ENCODE data around the gene CD247.

CD247 gene

DNA sequence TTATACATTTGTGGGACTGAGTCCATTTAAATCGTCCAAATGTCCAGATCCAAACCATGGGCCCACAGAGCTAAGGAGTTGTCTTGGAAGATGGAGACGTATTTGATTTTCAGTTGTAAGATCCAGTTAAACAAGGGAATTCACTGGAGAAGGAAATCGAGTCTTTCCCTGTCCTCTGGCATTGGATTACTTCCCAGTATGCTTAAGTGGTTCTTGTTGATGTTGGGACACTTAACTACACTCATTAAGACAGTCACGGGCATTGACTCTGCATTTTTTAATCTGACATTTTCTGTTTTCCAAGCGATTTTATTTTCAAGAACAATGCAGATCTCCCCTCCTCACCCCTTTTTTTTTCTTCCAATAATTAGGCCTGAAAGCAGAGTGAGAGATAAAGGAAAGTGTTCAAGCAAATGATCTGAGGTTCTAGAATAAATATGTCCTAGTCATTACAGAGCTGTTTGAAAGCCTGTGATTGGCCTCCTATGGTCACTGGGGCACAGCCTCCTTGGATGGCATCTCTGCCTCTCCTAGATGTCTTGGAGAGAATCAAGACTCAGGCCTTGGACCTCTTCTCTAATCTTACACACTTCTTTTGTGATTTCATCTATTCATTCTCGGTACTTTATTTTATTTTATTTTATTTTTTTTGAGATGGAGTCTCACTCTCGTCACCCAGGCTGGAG lies 48.9 kb downstream of the CD247 start:
- Histone ChIP-seq H3K9me3 (replicated peaks; ENCODE audit: insufficient read depth, low read length) (no peaks in the 10 kb centered on the region), H2AFZ (ENCODE audit: low read length) (no peak overlapping the region), H3K9me2 (replicated peaks; ENCODE audit: insufficient read depth, low read length) (no peaks in the 10 kb centered on the region), H3K4me1 (ENCODE audit: low read length) (no peaks in the 10 kb centered on the region), H3F3A (ENCODE audit: insufficient read depth, low read length) (no peaks in the 10 kb centered on the region), H4K20me1 (ENCODE audit: insufficient read depth, low read length) (no peaks in the 10 kb centered on the region), H3K4me2 (ENCODE audit: low read depth, low read length) (no peak overlapping the region), H3K9ac (ENCODE audit: low read length) (no peak overlapping the region), H3K27me3 (replicated peaks; ENCODE audit: insufficient read depth, low read length) (no peaks in the 10 kb centered on the region), H3K27ac (ENCODE audit: low read length) (no peak overlapping the region), H3K36me3 (replicated peaks; ENCODE audit: insufficient read depth, low read length) (no peaks in the 10 kb centered on the region), H3K79me2 (ENCODE audit: low read length) (no peaks in the 10 kb centered on the region), H3K4me3 (ENCODE audit: low read length) (no peak overlapping the region)
- no peak for DNase-seq
- no peak for TF ChIP-seq EZH2 (optimal IDR thresholded peaks at IDR 0.05; ENCODE audit: low read depth, low read length)
- TF ChIP-seq, protein P1, sequence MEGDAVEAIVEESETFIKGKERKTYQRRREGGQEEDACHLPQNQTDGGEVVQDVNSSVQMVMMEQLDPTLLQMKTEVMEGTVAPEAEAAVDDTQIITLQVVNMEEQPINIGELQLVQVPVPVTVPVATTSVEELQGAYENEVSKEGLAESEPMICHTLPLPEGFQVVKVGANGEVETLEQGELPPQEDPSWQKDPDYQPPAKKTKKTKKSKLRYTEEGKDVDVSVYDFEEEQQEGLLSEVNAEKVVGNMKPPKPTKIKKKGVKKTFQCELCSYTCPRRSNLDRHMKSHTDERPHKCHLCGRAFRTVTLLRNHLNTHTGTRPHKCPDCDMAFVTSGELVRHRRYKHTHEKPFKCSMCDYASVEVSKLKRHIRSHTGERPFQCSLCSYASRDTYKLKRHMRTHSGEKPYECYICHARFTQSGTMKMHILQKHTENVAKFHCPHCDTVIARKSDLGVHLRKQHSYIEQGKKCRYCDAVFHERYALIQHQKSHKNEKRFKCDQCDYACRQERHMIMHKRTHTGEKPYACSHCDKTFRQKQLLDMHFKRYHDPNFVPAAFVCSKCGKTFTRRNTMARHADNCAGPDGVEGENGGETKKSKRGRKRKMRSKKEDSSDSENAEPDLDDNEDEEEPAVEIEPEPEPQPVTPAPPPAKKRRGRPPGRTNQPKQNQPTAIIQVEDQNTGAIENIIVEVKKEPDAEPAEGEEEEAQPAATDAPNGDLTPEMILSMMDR (IDR thresholded peaks at IDR 0.05; ENCODE audit: low read length): no peak
- TF ChIP-seq EZH2phosphoT487 (IDR thresholded peaks at IDR 0.05; ENCODE audit: low read length): no peak

DNA sequence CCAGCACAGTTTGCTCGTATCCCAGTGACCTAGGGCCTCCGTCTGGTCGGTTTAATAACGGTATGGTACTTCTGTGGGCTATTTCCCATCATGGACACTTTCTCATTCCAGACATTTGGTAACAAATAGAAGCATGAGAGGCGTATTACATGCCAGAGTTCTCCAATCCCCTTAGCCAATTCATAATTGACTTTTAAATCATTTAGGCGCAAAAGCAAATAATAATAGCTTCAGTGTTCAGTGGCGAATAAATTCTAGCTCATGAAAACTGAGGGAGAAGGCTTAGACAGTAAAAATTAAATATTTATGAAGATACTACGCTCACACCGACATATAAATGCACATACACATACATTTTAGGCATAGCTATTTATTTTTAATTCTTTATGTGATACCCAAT lies 50.6 kb downstream of the CD247 start:
- Histone ChIP-seq H3K4me2 (ENCODE audit: low read depth, low read length) (no peak overlapping the region), H3K79me2 (ENCODE audit: low read length) (no peaks in the 10 kb centered on the region), H3K9me3 (replicated peaks; ENCODE audit: insufficient read depth, low read length) (no peaks in the 10 kb centered on the region), H3K27ac (ENCODE audit: low read length) (no peak overlapping the region), H2AFZ (ENCODE audit: low read length) (no peak overlapping the region), H3K36me3 (replicated peaks; ENCODE audit: insufficient read depth, low read length) (no peaks in the 10 kb centered on the region), H3K9me2 (replicated peaks; ENCODE audit: insufficient read depth, low read length) (no peaks in the 10 kb centered on the region), H4K20me1 (ENCODE audit: insufficient read depth, low read length) (no peaks in the 10 kb centered on the region), H3K4me1 (ENCODE audit: low read length) (no peaks in the 10 kb centered on the region), H3F3A (ENCODE audit: insufficient read depth, low read length) (no peaks in the 10 kb centered on the region), H3K27me3 (replicated peaks; ENCODE audit: insufficient read depth, low read length) (no peaks in the 10 kb centered on the region), H3K9ac (ENCODE audit: low read length) (no peak overlapping the region), H3K4me3 (ENCODE audit: low read length) (no peak overlapping the region)
- TF ChIP-seq EZH2phosphoT487 (IDR thresholded peaks at IDR 0.05; ENCODE audit: low read length) (no peak), EZH2 (optimal IDR thresholded peaks at IDR 0.05; ENCODE audit: low read depth, low read length) (no peak)
- TF ChIP-seq, protein P1 (IDR thresholded peaks at IDR 0.05; ENCODE audit: low read length): no peak
- no peak for DNase-seq

DNA sequence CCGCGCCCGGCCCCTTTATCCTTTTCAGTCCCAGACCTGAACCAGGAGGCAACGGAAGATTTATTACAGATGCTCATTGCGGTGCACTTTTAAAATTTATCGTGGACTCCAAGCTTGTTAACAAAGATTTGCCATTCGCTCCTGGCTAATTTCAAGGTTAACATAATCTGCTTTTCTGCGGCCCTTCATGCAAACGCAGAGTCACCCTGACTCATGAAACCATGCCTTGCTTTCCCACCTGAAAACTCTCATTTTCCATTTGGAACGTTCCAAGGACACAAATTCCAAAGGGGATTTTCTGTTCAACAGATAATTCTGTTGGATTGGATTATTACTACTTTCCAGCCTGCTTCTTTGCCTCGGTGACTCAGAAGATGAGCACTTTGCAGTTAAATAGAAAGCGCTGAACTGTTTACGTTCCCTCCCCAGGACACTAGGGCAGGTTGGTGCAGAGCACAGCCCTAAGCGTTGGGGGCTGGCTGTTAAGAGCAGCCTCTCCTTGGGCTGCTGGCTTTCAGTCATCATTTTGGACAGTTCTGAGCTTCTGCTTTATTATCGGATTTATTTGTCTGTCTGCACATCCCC lies 51.1 kb downstream of the CD247 start:
- Histone ChIP-seq H3F3A (ENCODE audit: insufficient read depth, low read length) (no peaks in the 10 kb centered on the region), H3K4me3 (ENCODE audit: low read length) (no peak overlapping the region), H3K9me2 (replicated peaks; ENCODE audit: insufficient read depth, low read length) (no peaks in the 10 kb centered on the region), H3K9ac (ENCODE audit: low read length) (no peak overlapping the region), H2AFZ (ENCODE audit: low read length) (no peak overlapping the region), H3K4me1 (ENCODE audit: low read length) (no peaks in the 10 kb centered on the region), H3K79me2 (ENCODE audit: low read length) (no peaks in the 10 kb centered on the region), H3K36me3 (replicated peaks; ENCODE audit: insufficient read depth, low read length) (no peaks in the 10 kb centered on the region), H3K27ac (ENCODE audit: low read length) (no peak overlapping the region), H3K9me3 (replicated peaks; ENCODE audit: insufficient read depth, low read length) (no peaks in the 10 kb centered on the region), H3K27me3 (replicated peaks; ENCODE audit: insufficient read depth, low read length) (no peaks in the 10 kb centered on the region), H3K4me2 (ENCODE audit: low read depth, low read length) (no peak overlapping the region), H4K20me1 (ENCODE audit: insufficient read depth, low read length) (no peaks in the 10 kb centered on the region)
- TF ChIP-seq EZH2 (optimal IDR thresholded peaks at IDR 0.05; ENCODE audit: low read depth, low read length): no peak
- no peak for TF ChIP-seq EZH2phosphoT487 (IDR thresholded peaks at IDR 0.05; ENCODE audit: low read length)
- TF ChIP-seq, protein P1 (IDR thresholded peaks at IDR 0.05; ENCODE audit: low read length): no peak
- DNase-seq: no peak
